Upper lobe of right lung (tissue), 1 donor: ENCODE measurements around the gene PRRT1B. TPM values are rescaled to one million over a fixed set of nuclear protein-coding genes. Genes with fewer than 3 reads are reported as not detected.

Experiments
- ATAC-seq: fragments of 200-7000 bp; cut with Tn5 transposase; one replicate; pipeline ENCODE4 v1.9.1; 2020; ENCODE audit warnings: mild to moderate bottlenecking, moderate library complexity
- DNase-seq: peaks from one replicate; pipeline ENCODE4 v3.0.0-alpha.2; 2020
- H3K27ac ChIP-seq: fragments of 200-600 bp; one replicate; pipeline ENCODE4 v1.8.0; 2022
- H3K27me3 ChIP-seq: fragments of 200-600 bp; one replicate; pipeline ENCODE4 v1.8.0; 2022; ENCODE audit warnings: mild to moderate bottlenecking
- H3K36me3 ChIP-seq: fragments of 200-600 bp; one replicate; pipeline ENCODE4 v1.8.0; 2022
- H3K4me1 ChIP-seq: fragments of 200-600 bp; one replicate; pipeline ENCODE4 v1.8.0; 2022
- H3K4me3 ChIP-seq: fragments of 200-600 bp; one replicate; pipeline ENCODE4 v1.8.0; 2022; ENCODE audit warnings: mild to moderate bottlenecking
- H3K9me3 ChIP-seq: fragments of 200-600 bp; one replicate; pipeline ENCODE4 v1.8.0; 2022
- CTCF ChIP-seq: fragments of 200-600 bp; IDR thresholded peaks from one replicate; pipeline ENCODE4 v1.8.0; 2022; ENCODE audit warnings: antibody characterized with exemption
- intact Hi-C: fragments of 100-400 bp; cut with DNase I; formaldehyde crosslinking; loops from one replicate; pipeline ENCODE4 v1.11.0; 2022
- long read RNA-seq: library from polyadenylated mRNA; unstranded; transcript quantifications from one replicate; pipeline ENCODE4 v2.0.0, GENCODE V29; 2021
- total RNA-seq: library from RNA; stranded (reverse); fragmentation: NEBNext Ultra II Directional; extraction: Animal tissue kit (Norgen Biotek cat#: 25700); gene quantifications from one replicate; pipeline ENCODE4 v1.2.1, GENCODE V29; 2021
- donor health status: DM: no; HTN: yes; CAD: no; lungs with severe emphysema.

PRRT1B gene
- 3.9 TPM for total RNA-seq
- long read RNA-seq, partial matches to known transcripts: 10 of 23 reads
- long read RNA-seq, other reads (novel, unspliced or antisense): 13 of 23 reads

GRCh38 chr9:131545003-131545785 lies at the start of gene PRRT1B:
PRRT1B (plus strand) TSS chr9:131545523; CDS start chr9:131545616, 93 bp downstream.
- ATAC-seq: peak; percentile 98
- intact Hi-C loops: no loop called here
- Histone ChIP-seq H3K27me3 (peaks cover 26% of the 10 kb centered on the region), H3K4me3 (peak within 1 kb of the TSS; percentile 45), H3K4me1 (peaks cover 13% of the 10 kb centered on the region), H3K27ac (no peak within 1 kb of the TSS), H3K36me3 (no peaks in the 10 kb centered on the region), H3K9me3 (peaks cover 7% of the 10 kb centered on the region)
- no peak for TF ChIP-seq CTCF
- peak; percentile 94 for DNase-seq

GRCh38 chr9:131495785-131496184 lies 49.5 kb upstream of the PRRT1B start:
- Histone ChIP-seq H3K36me3 (peaks cover 87% of the 10 kb centered on the region), H3K27me3 (no peaks in the 10 kb centered on the region), H3K4me1 (no peaks in the 10 kb centered on the region), H3K9me3 (no peaks in the 10 kb centered on the region), H3K27ac (no peak overlapping the region), H3K4me3 (no peak overlapping the region)
- intact Hi-C loops: no loop called here
- no peak for TF ChIP-seq CTCF
- no peak for DNase-seq
- ATAC-seq: no peak

- peaks cover 75% of the 10 kb centered on the region for H3K36me3 ChIP-seq
- no peak overlapping the region for H3K27ac ChIP-seq
- DNase-seq: no peak
- H3K27me3 ChIP-seq: no peaks in the 10 kb centered on the region
- no peak for TF ChIP-seq CTCF
- no peaks in the 10 kb centered on the region for H3K9me3 ChIP-seq
- peaks cover 2% of the 10 kb centered on the region for H3K4me1 ChIP-seq
- H3K4me3 ChIP-seq: no peak overlapping the region
- no peak for ATAC-seq
- intact Hi-C loops: no loop called here
Measured at GRCh38 chr9:131496844-131497405, 48.4 kb upstream of the PRRT1B start.

- Histone ChIP-seq H3K27ac (no peak overlapping the region), H3K4me3 (no peak overlapping the region), H3K4me1 (peaks cover 15% of the 10 kb centered on the region), H3K27me3 (no peaks in the 10 kb centered on the region), H3K36me3 (peaks cover 52% of the 10 kb centered on the region), H3K9me3 (no peaks in the 10 kb centered on the region)
- intact Hi-C loops: no loop called here
- DNase-seq: no peak
- TF ChIP-seq CTCF: no peak
- ATAC-seq: no peak
Measured at GRCh38 chr9:131499254-131499767, 46.0 kb upstream of the PRRT1B start.

GRCh38 chr9:131500377-131500776 lies 44.9 kb upstream of the PRRT1B start:
- DNase-seq: no peak
- intact Hi-C loops: no loop called here
- H3K27me3 ChIP-seq: no peaks in the 10 kb centered on the region
- no peak for TF ChIP-seq CTCF
- H3K27ac ChIP-seq: no peak overlapping the region
- H3K9me3 ChIP-seq: no peaks in the 10 kb centered on the region
- peaks cover 16% of the 10 kb centered on the region for H3K4me1 ChIP-seq
- H3K4me3 ChIP-seq: no peak overlapping the region
- ATAC-seq: no peak
- H3K36me3 ChIP-seq: peaks cover 42% of the 10 kb centered on the region
